Mesothelial cell of epicardium (in vitro differentiated cells): ENCODE data around the gene ZNF658. TPM values are rescaled to one million over a fixed set of nuclear protein-coding genes. Genes with fewer than 3 reads are reported as not detected.
"Not testable (repeated sequence)": the region's sequence is repeated elsewhere in the genome, so short reads cannot be mapped to it uniquely, and the experiment has no call there.

Experiments
- DNase-seq, 2 experiments: peaks; one replicate each; pipeline ENCODE4 v3.0.0; 2021; ENCODE audit warnings: low spot score in 2 of 2; ENCODE audit not compliant: unreplicated experiment in 2 of 2
- H3K27ac Mint-ChIP-seq: 2 replicates; pipeline ENCODE4 v1.8.0; 2021; ENCODE audit warnings: mixed read lengths
- H3K27me3 Mint-ChIP-seq: 2 replicates; pipeline ENCODE4 v1.8.0; 2021; ENCODE audit warnings: low read depth, mixed read lengths
- H3K36me3 Mint-ChIP-seq: 2 replicates; pipeline ENCODE4 v1.8.0; 2021; ENCODE audit warnings: mixed read lengths
- H3K4me1 Mint-ChIP-seq: 2 replicates; pipeline ENCODE4 v1.8.0; 2021; ENCODE audit warnings: mixed read lengths
- H3K4me3 Mint-ChIP-seq: 2 replicates; pipeline ENCODE4 v1.8.0; 2021; ENCODE audit warnings: mild to moderate bottlenecking, moderate library complexity, mixed read lengths
- H3K9me3 Mint-ChIP-seq: 2 replicates; pipeline ENCODE4 v1.8.0; 2021; ENCODE audit warnings: mixed read lengths
- total RNA-seq: library from RNA; stranded (reverse); gene quantifications from 3 replicates; pipeline ENCODE4 v1.2.1, GENCODE V29; 2021

ZNF658 gene
- 6.0 to 7.0 TPM (median 6.4 TPM) in 3 replicates for total RNA-seq

- DNase-seq, result peak; percentile 27 to 81
- H3K27me3 Mint-ChIP-seq, H3K4me1 Mint-ChIP-seq, H3K36me3 Mint-ChIP-seq, H3K9me3 Mint-ChIP-seq: not testable (repeated sequence)
- peak within 1 kb of the TSS; percentile 94 for H3K27ac Mint-ChIP-seq
- H3K4me3 Mint-ChIP-seq, result peak within 1 kb of the TSS; percentile 96
Measured at GRCh38 chr9:66900490-66901131, at the start of gene ZNF658. TSS of gene ZNF658 (plus strand) at chr9:66900725. CDS start at chr9:66903562, 2,837 bp downstream.

GRCh38 chr9:66861732-66862131 lies 38.8 kb upstream of the ZNF658 start:
- DNase-seq, H3K27me3 Mint-ChIP-seq, H3K27ac Mint-ChIP-seq, H3K9me3 Mint-ChIP-seq, H3K36me3 Mint-ChIP-seq, H3K4me1 Mint-ChIP-seq, H3K4me3 Mint-ChIP-seq: not testable (repeated sequence)

DNA sequence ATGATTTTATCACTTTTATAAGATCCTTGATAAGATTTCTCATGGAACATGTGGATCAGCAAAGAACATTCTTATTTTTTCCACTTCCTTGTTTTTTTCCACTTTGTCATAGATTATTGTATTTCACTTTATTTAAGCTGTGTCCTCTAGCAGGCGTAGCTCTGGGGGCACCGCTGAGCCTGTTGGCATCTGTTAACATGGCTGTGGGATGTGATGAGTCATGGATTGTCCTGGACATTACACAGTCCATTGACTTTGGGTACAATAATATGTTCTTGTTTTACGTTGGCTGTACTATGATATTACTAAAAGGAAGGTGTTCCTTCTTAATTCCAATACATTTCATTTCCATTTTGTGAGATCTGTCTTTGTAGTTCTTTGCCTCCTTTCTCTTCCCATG lies 31.9 kb upstream of the ZNF658 start:
- H3K36me3 Mint-ChIP-seq, DNase-seq, H3K4me1 Mint-ChIP-seq, H3K9me3 Mint-ChIP-seq, H3K27ac Mint-ChIP-seq, H3K27me3 Mint-ChIP-seq, H3K4me3 Mint-ChIP-seq: not testable (repeated sequence)

- not testable (repeated sequence) for H3K36me3 Mint-ChIP-seq, H3K9me3 Mint-ChIP-seq, H3K4me1 Mint-ChIP-seq, H3K27me3 Mint-ChIP-seq, H3K4me3 Mint-ChIP-seq, H3K27ac Mint-ChIP-seq, DNase-seq
Measured at GRCh38 chr9:66880605-66881004, 19.9 kb upstream of the ZNF658 start.

DNA sequence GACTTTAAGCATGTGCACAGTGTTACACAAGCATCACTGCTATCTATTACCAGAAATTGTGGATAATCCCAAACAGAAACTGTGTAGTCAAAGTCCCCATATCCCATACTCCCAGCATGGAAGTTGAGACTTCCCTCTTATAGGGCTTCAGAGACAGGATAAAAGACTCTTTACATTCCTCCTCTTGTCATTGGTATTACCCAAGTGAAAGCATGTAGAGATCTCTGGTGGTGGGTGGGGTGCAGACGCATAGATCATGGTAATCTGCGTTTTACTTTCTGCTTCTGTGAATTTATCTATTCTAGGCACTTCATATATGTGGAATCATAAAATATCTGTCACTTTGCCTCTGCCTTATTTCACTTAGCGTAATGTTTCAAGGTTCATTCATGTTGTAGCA lies 18.7 kb upstream of the ZNF658 start:
- not testable (repeated sequence) for DNase-seq, H3K36me3 Mint-ChIP-seq, H3K4me1 Mint-ChIP-seq, H3K9me3 Mint-ChIP-seq, H3K27me3 Mint-ChIP-seq, H3K4me3 Mint-ChIP-seq, H3K27ac Mint-ChIP-seq

DNA sequence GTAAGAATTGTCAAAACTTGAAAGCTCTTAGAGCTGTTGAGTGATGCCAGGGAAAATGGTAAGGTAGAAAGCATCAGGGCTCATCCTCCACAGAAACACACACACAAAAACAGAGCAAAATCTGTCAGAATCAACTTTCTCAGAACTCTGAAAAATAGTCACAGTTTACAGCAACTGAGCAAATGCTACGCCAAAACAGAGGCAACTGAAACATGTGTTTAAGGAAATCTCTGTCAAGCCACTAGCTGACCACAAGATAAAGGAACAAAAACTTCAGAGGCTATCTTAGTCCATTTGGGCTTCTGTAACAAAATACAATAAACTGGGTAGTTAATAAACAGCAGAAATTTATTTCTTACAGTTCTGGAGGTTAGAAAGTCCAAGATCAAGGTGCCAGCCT lies 10.2 kb upstream of the ZNF658 start:
- H3K36me3 Mint-ChIP-seq, H3K4me1 Mint-ChIP-seq, H3K27ac Mint-ChIP-seq, H3K27me3 Mint-ChIP-seq, DNase-seq, H3K9me3 Mint-ChIP-seq, H3K4me3 Mint-ChIP-seq: not testable (repeated sequence)

- H3K36me3 Mint-ChIP-seq, H3K27me3 Mint-ChIP-seq, H3K9me3 Mint-ChIP-seq, DNase-seq, H3K4me1 Mint-ChIP-seq: not testable (repeated sequence)
- H3K4me3 Mint-ChIP-seq, result peak overlapping the region; percentile 96
- H3K27ac Mint-ChIP-seq, result peak overlapping the region; percentile 86
Measured at GRCh38 chr9:66901141-66901540, 616 bp downstream of the ZNF658 start.

DNA sequence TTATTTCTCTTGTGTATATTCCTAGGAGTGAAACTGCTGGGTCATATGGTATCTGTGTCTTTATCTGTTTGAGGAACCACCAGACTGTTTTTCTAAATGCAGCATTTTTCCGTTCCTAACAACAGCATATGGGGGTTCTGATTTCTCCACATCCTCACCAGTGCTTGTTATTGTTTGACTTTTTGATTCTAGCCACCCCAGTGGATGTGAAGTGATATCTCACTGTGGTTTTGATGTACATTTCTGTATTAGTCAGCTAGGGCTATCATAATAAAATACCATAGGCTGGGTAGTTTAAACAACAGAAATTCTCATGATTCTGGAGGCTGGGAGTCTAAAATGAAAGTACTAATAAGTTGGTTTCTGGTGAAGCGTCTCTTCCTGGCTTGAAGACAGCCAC lies 9.0 kb downstream of the ZNF658 start:
- H3K4me1 Mint-ChIP-seq, H3K4me3 Mint-ChIP-seq, DNase-seq, H3K27ac Mint-ChIP-seq, H3K27me3 Mint-ChIP-seq, H3K9me3 Mint-ChIP-seq: not testable (repeated sequence)
- H3K36me3 Mint-ChIP-seq, result peaks cover 10% of the 10 kb centered on the region

DNA sequence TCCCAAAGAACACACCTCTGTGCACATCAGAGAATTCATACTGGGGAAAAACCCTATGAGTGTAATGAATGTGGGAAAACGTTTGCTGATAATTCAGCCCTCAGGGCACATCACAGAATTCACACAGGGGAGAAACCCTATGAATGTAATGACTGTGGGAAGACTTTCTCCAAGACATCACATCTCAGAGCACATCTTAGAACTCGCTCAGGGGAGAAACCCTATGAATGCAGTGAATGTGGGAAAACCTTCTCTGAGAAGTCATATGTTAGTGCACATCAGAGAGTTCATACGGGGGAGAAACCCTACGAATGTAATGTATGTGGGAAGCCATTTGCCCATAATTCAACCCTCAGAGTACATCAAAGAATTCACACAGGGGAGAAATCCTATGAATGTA lies 19.5 kb downstream of the ZNF658 start:
- not testable (repeated sequence) for H3K27ac Mint-ChIP-seq, H3K4me1 Mint-ChIP-seq, H3K4me3 Mint-ChIP-seq, DNase-seq, H3K36me3 Mint-ChIP-seq, H3K27me3 Mint-ChIP-seq, H3K9me3 Mint-ChIP-seq

- H3K27ac Mint-ChIP-seq, DNase-seq, H3K36me3 Mint-ChIP-seq, H3K27me3 Mint-ChIP-seq, H3K9me3 Mint-ChIP-seq, H3K4me3 Mint-ChIP-seq, H3K4me1 Mint-ChIP-seq: not testable (repeated sequence)
Measured at GRCh38 chr9:66936194-66936870, 35.8 kb downstream of the ZNF658 start.

GRCh38 chr9:66937662-66938061 lies 37.1 kb downstream of the ZNF658 start:
- not testable (repeated sequence) for H3K4me3 Mint-ChIP-seq, DNase-seq, H3K4me1 Mint-ChIP-seq, H3K27ac Mint-ChIP-seq, H3K27me3 Mint-ChIP-seq, H3K9me3 Mint-ChIP-seq, H3K36me3 Mint-ChIP-seq

GRCh38 chr9:66938322-66938721 lies 37.8 kb downstream of the ZNF658 start:
- H3K9me3 Mint-ChIP-seq, H3K27me3 Mint-ChIP-seq, H3K4me1 Mint-ChIP-seq, H3K27ac Mint-ChIP-seq, H3K4me3 Mint-ChIP-seq, H3K36me3 Mint-ChIP-seq, DNase-seq: not testable (repeated sequence)

GRCh38 chr9:66939878-66940830 lies 39.6 kb downstream of the ZNF658 start:
- not testable (repeated sequence) for H3K27me3 Mint-ChIP-seq, DNase-seq, H3K4me1 Mint-ChIP-seq, H3K27ac Mint-ChIP-seq, H3K36me3 Mint-ChIP-seq, H3K9me3 Mint-ChIP-seq, H3K4me3 Mint-ChIP-seq
